Thyroid gland (tissue), 4 donors: ENCODE results near the gene BICD2. TPM values are rescaled to one million over a fixed set of nuclear protein-coding genes. Genes with fewer than 3 reads are reported as not detected.
A peak's percentile ranks its signal among the peaks of the same experiment; 100 is the strongest.

Experiments
- DNase-seq, 2 donors: peaks; one replicate each; pipeline ENCODE4 v3.0.0-alpha.2; 2019
- H3K27ac ChIP-seq, 3 donors: fragments of 200-600 bp; sonication (generic); 1 replicate in 2 of 3; 2 replicates in 1 of 3; pipeline ENCODE4 v1.5.1; 2016 to 2019; ENCODE audit warnings: mild to moderate bottlenecking in 1 of 3, moderate library complexity in 1 of 3
- H3K27me3 ChIP-seq: fragments of 200-600 bp; sonication (generic); one replicate; pipeline ENCODE4 v1.5.1; 2019
- H3K36me3 ChIP-seq, 2 donors: fragments of 200-600 bp; sonication (generic); one replicate each; pipeline ENCODE4 v1.5.1; 2016 to 2019
- H3K4me1 ChIP-seq, 2 donors: fragments of 200-600 bp; sonication (generic); one replicate each; pipeline ENCODE4 v1.5.1; 2017 to 2019
- H3K4me3 ChIP-seq, 3 donors: fragments of 200-600 bp; sonication (generic); replicated peaks in 1 of 3; 1 replicate in 2 of 3; 2 replicates in 1 of 3; pipeline ENCODE4 v1.5.1; 2016; ENCODE audit warnings: mild to moderate bottlenecking in 1 of 3
- H3K9me3 ChIP-seq: fragments of 200-600 bp; sonication (generic); one replicate; pipeline ENCODE4 v1.5.1; 2017
- POLR2A ChIP-seq, 2 donors: fragments of 450-650 bp; IDR thresholded peaks; one replicate each; pipeline ENCODE4 v1.6.1; 2017; ENCODE audit warnings: antibody characterized with exemption in 2 of 2, mild to moderate bottlenecking in 2 of 2, moderate library complexity in 1 of 2
- WGBS, 2 donors: methylation state at CpG; one replicate each; pipeline ENCODE4 v1.1.5; 2017; 5-methylcytosine and 5-hydroxymethylcytosine counted together
- intact Hi-C: fragments of 100-400 bp; cut with DNase I; formaldehyde crosslinking; loops from one replicate; pipeline ENCODE4 v1.15.1; 2023
- total RNA-seq, 4 donors: library from RNA; depleted of rRNA; stranded (reverse); fragments of >200 nt; gene quantifications; one replicate each; pipeline ENCODE4 v1.2.3, GENCODE V29; 2016
- TF ChIP-seq, protein P1 (sequence below), 6 experiments: fragments of 200-600 bp in 3 of 6; fragments of 450-650 bp in 3 of 6; sonication (generic) in 3 of 6; IDR thresholded peaks; one replicate each; pipeline ENCODE4 v1.5.1; 2016 to 2019; ENCODE audit warnings: antibody characterized with exemption in 6 of 6, mild to moderate bottlenecking in 2 of 6, inconsistent platforms in 1 of 6, moderate library complexity in 1 of 6

BICD2 gene
- total RNA-seq, 4 donors from 2014 or later, result 26.1 to 33.3 (median 28.2) TPM

DNA sequence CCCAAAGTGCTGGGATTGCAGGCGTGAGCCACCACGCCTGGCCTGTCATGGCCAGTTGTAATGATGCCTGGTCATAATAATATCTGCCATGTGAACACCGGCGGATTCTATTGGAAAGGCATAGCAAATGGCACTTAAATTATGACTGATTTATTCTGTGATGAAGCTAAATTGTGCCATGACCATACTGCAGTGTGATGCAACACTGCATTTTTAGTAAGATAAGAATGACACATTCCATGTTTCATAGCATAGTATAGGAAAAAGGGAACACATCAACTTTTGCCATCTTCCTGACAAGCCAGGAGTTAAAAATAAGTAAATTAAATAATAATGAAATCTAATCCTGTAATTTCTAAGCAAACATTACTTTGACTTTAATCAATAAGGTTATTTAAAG lies 30.4 kb upstream of the BICD2 start:
- H3K36me3 ChIP-seq, result no peaks in the 10 kb centered on the region
- 92 to 96% methylated on average over 4 of the region's 4 CpGs for WGBS, 2 donors
- H3K4me1 ChIP-seq, result no peaks in the 10 kb centered on the region
- DNase-seq, result no peak
- TF ChIP-seq, protein P1, sequence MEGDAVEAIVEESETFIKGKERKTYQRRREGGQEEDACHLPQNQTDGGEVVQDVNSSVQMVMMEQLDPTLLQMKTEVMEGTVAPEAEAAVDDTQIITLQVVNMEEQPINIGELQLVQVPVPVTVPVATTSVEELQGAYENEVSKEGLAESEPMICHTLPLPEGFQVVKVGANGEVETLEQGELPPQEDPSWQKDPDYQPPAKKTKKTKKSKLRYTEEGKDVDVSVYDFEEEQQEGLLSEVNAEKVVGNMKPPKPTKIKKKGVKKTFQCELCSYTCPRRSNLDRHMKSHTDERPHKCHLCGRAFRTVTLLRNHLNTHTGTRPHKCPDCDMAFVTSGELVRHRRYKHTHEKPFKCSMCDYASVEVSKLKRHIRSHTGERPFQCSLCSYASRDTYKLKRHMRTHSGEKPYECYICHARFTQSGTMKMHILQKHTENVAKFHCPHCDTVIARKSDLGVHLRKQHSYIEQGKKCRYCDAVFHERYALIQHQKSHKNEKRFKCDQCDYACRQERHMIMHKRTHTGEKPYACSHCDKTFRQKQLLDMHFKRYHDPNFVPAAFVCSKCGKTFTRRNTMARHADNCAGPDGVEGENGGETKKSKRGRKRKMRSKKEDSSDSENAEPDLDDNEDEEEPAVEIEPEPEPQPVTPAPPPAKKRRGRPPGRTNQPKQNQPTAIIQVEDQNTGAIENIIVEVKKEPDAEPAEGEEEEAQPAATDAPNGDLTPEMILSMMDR (IDR thresholded peaks at IDR 0.05), result no peak
- TF ChIP-seq POLR2A (IDR thresholded peaks at IDR 0.05), result no peak
- no peak overlapping the region for H3K4me3 ChIP-seq
- no peaks in the 10 kb centered on the region for H3K27me3 ChIP-seq
- intact Hi-C loops, result loop anchor here (5.0 kb wide), 1 partner anchor 468 kb away; the partner anchor contains the start of genes CENPP and NOL8
- no peaks in the 10 kb centered on the region for H3K9me3 ChIP-seq
- no peak overlapping the region for H3K27ac ChIP-seq

DNA sequence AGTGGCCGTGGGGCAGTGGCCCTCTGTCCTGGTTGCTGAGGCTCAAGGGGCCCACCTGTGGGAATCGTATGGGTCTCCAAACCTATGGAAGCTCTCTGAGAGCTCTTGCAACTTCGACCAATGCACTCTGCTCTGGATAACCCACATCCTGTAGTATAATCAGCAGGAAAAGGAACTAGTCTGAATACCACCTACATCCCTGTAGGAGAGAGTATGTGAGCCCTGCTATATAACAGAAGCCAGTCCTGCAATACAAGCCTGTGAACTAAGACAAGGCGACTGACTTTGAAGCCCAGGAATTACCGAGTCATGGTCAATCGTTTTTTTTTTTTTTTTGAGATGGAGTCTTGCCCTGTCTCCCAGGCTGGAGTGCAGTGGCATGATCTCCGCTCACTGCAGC lies 29.8 kb upstream of the BICD2 start:
- no peak for TF ChIP-seq POLR2A (IDR thresholded peaks at IDR 0.05)
- TF ChIP-seq, protein P1 (IDR thresholded peaks at IDR 0.05), result no peak
- Histone ChIP-seq H3K9me3 (no peaks in the 10 kb centered on the region), H3K27ac (no peak overlapping the region), H3K4me3 (no peak overlapping the region), H3K27me3 (no peaks in the 10 kb centered on the region), H3K4me1 (no peaks in the 10 kb centered on the region), H3K36me3 (no peaks in the 10 kb centered on the region)
- 77 to 78% methylated on average over 7 of the region's 7 CpGs for WGBS, 2 donors
- intact Hi-C loops, result loop anchor here (5.0 kb wide), 1 partner anchor 467 kb away; the partner anchor contains the start of genes CENPP and NOL8
- no peak for DNase-seq

DNA sequence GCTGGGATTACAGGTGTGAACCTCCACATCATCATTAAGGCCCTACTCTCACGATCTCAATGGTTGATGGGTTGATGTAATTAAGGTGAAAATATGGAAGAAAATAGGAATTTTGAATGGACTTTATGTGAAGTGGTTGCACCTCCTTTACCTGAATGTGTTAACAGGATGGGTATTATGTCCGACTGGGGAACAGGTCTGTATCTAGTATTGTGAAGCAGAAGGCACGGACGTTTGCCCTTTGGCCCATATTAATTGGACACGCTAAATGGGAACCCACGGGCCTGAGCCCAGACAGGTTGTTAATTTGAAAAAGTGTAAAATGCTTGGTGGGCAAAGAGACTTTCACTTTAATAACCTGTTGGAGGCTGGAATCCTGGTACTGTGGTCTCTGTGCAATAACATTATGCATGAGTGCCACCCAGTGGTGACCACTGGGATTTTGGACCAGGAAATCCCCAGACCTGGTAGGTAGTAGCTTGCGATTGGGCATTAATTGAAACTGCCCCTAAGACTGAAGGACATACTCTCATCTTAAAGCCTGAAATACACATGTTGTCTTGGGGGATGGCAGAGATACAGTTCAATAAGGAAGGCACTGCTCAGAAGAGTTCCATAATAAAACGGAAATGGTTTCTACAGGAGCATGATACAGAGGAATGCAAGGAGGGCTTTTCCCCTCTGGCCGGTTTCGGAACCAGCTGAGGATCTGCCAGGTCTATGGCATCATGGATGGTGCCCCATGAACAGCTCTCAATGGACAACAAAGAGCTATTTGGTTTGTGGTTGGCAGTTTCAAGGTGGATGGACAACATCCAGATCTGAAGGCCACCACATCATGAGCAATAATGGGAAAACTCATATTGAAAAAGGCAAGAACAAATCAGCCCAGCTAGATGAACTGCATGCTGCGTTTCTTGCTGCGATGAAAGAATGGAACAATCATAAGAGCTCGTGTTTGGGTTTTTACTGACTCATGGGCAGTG lies 26.2 kb upstream of the BICD2 start:
- TF ChIP-seq, protein P1 (IDR thresholded peaks at IDR 0.05), result peak; percentile 44 to 95 (median 80)
- no peak for TF ChIP-seq POLR2A (IDR thresholded peaks at IDR 0.05)
- H3K9me3 ChIP-seq, result no peaks in the 10 kb centered on the region
- H3K27me3 ChIP-seq, result no peaks in the 10 kb centered on the region
- intact Hi-C loops, result loop anchor here (2.0 to 5.0 kb wide), 2 partner anchors 74 to 464 kb away; partner anchors contain the start of genes CENPP and NOL8
- no peaks in the 10 kb centered on the region for H3K36me3 ChIP-seq
- WGBS, 2 donors, result 44 to 47% methylated on average over 13 of the region's 13 CpGs
- H3K4me1 ChIP-seq, result no peaks in the 10 kb centered on the region
- no peak overlapping the region for H3K27ac ChIP-seq
- H3K4me3 ChIP-seq, result no peak overlapping the region
- DNase-seq, result peak; percentile 79 to 83

DNA sequence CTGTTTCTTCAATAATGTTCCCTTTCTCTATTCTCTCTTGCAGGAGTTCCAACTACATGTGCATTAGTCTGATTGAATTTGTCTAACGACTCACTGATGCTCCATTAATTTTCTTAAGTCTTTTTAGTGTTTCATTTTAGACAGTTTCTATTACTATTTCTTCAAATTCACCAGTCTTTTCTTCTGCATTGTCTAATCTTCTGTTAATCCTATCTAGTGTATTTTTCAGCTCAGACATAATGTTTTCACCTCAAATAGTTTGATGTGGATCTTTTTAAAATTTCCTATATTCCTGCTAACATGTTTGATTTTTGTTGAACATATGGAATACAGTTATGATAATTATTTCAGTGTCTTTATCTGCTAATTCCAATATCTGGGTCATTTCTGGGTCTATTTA lies 21.7 kb upstream of the BICD2 start:
- 72 to 81% methylated on average over 1 of the region's 1 CpG for WGBS, 2 donors
- Histone ChIP-seq H3K4me1 (no peaks in the 10 kb centered on the region), H3K36me3 (no peaks in the 10 kb centered on the region), H3K27ac (no peak overlapping the region), H3K27me3 (no peaks in the 10 kb centered on the region), H3K9me3 (no peaks in the 10 kb centered on the region), H3K4me3 (no peak overlapping the region)
- intact Hi-C loops, result no loop called here
- no peak for DNase-seq
- TF ChIP-seq, protein P1 (IDR thresholded peaks at IDR 0.05), result no peak
- no peak for TF ChIP-seq POLR2A (IDR thresholded peaks at IDR 0.05)

DNA sequence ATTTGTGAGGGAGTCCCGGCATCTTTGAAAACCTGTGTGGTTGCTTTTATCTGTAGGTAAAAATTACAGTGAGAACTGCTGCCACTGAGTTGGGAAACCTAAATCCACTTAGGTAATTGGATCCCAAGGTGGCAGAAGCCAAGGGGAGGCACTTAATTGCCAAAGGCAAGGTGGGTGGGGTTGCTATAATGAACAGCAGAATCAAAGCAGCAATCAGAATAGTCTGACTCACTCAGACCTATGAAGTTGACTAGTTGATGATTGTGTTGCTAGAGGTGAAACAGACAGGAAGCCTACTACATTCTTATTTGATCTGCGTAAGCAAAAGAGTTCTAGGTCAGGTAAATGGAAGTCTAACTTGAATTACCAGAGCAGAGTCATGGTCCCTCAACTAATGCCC lies 17.3 kb upstream of the BICD2 start:
- no peaks in the 10 kb centered on the region for H3K27me3 ChIP-seq
- H3K4me1 ChIP-seq, result no peaks in the 10 kb centered on the region
- no peak overlapping the region for H3K4me3 ChIP-seq
- H3K9me3 ChIP-seq, result no peaks in the 10 kb centered on the region
- H3K36me3 ChIP-seq, result no peaks in the 10 kb centered on the region
- WGBS, 2 donors, result 83 to 86% methylated on average over 2 of the region's 2 CpGs
- intact Hi-C loops, result no loop called here
- no peak overlapping the region for H3K27ac ChIP-seq
- no peak for DNase-seq
- no peak for TF ChIP-seq POLR2A (IDR thresholded peaks at IDR 0.05)
- TF ChIP-seq, protein P1 (IDR thresholded peaks at IDR 0.05), result no peak
